Immature natural killer cell (primary cell): ENCODE results near the gene PDCD4. TPM values are rescaled to one million over a fixed set of nuclear protein-coding genes. Genes with fewer than 3 reads are reported as not detected.

ENCODE experiments used
- DNase-seq, 3 donors: peaks; one replicate each; pipeline ENCODE4 v3.0.0; 2022; ENCODE audit warnings: mixed read lengths in 1 of 3
- H3K27ac Mint-ChIP-seq, 6 donors: one replicate each; pipeline ENCODE4 v1.8.0; 2020; ENCODE audit warnings: mixed read lengths in 6 of 6, mild to moderate bottlenecking in 5 of 6, inconsistent platforms in 4 of 6, moderate library complexity in 3 of 6
- H3K27me3 Mint-ChIP-seq, 3 donors: one replicate each; pipeline ENCODE4 v1.8.0; 2020 to 2021; ENCODE audit warnings: low read depth in 3 of 3, mild to moderate bottlenecking in 3 of 3, mixed read lengths in 3 of 3, moderate library complexity in 3 of 3, inconsistent platforms in 1 of 3
- H3K36me3 Mint-ChIP-seq, 3 donors: one replicate each; pipeline ENCODE4 v1.8.0; 2020; ENCODE audit warnings: mixed read lengths in 3 of 3, inconsistent platforms in 2 of 3, mild to moderate bottlenecking in 2 of 3
- H3K4me1 Mint-ChIP-seq, 2 donors: one replicate each; pipeline ENCODE4 v1.8.0; 2020; ENCODE audit warnings: inconsistent platforms in 2 of 2, mild to moderate bottlenecking in 2 of 2, mixed read lengths in 2 of 2, moderate library complexity in 1 of 2
- H3K4me3 Mint-ChIP-seq, 5 donors: one replicate each; pipeline ENCODE4 v1.8.0; 2020; ENCODE audit warnings: mild to moderate bottlenecking in 5 of 5, mixed read lengths in 5 of 5, inconsistent platforms in 3 of 5, moderate library complexity in 3 of 5
- H3K9me3 Mint-ChIP-seq, 6 donors: one replicate each; pipeline ENCODE4 v1.8.0; 2020; ENCODE audit warnings: mild to moderate bottlenecking in 6 of 6, mixed read lengths in 6 of 6, inconsistent platforms in 4 of 6, moderate library complexity in 3 of 6
- polyA plus RNA-seq, 3 donors: library from polyadenylated mRNA; unstranded; fragments of 300-500 nt; fragmentation: Illumina TruSeq; gene quantifications; one replicate each; pipeline ENCODE4 v1.2.3, GENCODE V29; 2021

PDCD4 gene
- 100 to 1,000 TPM; 212 to 318 (median 231) TPM for polyA plus RNA-seq

GRCh38 chr10:110871298-110872084 lies at the start of gene PDCD4:
Gene PDCD4, plus strand, starts transcription at chr10:110871928. Its CDS starts 4,100 bp downstream, at chr10:110876028.
- Mint-ChIP-seq H3K4me1 (peaks cover 73 to 92% of the 10 kb centered on the region in 2 donors), H3K36me3 (peaks cover 0 to 5% (median 2%) of the 10 kb centered on the region in 3 donors), H3K27ac (peak within 1 kb of the TSS; percentile 96 to 100 (median 99)), H3K4me3 (peak within 1 kb of the TSS; percentile 96 to 100 (median 98)), H3K9me3 (no peaks in the 10 kb centered on the region), H3K27me3 (peaks cover 16 to 27% (median 20%) of the 10 kb centered on the region in 3 donors)
- DNase-seq = peak; percentile 94

DNA sequence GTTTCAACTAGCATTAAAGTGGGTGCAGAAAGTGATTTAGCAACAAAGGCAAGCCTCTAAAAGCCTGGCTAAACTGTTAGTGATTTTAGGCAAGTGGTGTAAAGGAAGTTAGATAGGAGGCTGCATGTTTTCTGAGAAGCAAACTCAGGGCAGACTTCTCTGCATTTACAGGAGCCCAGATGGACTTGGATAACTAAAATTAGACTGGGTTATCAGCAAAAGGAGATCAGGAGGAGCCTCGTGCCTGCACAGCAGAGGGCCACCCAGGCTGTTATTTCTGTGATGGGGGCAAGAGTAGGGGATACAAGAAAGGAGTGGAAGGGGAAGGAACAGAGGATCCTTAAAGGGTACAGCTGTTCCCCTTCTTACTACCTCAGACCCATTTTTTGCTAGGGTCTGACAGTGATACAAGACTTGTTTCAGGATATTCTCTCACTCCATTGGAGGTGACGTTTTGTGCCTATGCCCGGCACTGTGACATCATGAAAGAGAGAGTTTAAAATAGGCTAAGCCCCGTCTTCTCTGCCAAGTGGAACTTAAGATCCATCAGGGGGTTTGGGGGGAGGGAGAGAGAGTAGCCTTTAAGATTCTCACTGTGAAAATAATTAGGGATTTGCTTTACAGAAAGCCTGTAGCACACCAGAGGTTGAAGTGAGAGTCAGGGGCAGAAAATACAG lies 49.6 kb upstream of the PDCD4 start:
- Mint-ChIP-seq H3K9me3 (no peaks in the 10 kb centered on the region), H3K36me3 (no peaks in the 10 kb centered on the region), H3K27me3 (peaks cover 0 to 3% (median 0%) of the 10 kb centered on the region in 3 donors), H3K4me3 (no peak overlapping the region), H3K4me1 (peaks cover 0 to under 1% of the 10 kb centered on the region in 2 donors), H3K27ac (peak overlapping the region in 1 of 6 donors; percentile 4)
- no peak for DNase-seq

- DNase-seq = no peak
- Mint-ChIP-seq H3K9me3 (no peaks in the 10 kb centered on the region), H3K27ac (no peak overlapping the region), H3K4me1 (no peaks in the 10 kb centered on the region), H3K4me3 (no peak overlapping the region), H3K27me3 (peaks cover 0 to 3% (median 3%) of the 10 kb centered on the region in 3 donors), H3K36me3 (no peaks in the 10 kb centered on the region)
Observed at GRCh38 chr10:110822712-110823311, 48.9 kb upstream of the PDCD4 start.

- peaks cover 0 to 3% (median 3%) of the 10 kb centered on the region in 3 donors for H3K27me3 Mint-ChIP-seq
- H3K27ac Mint-ChIP-seq = no peak overlapping the region
Observed at GRCh38 chr10:110824152-110824441, 47.6 kb upstream of the PDCD4 start.

DNA sequence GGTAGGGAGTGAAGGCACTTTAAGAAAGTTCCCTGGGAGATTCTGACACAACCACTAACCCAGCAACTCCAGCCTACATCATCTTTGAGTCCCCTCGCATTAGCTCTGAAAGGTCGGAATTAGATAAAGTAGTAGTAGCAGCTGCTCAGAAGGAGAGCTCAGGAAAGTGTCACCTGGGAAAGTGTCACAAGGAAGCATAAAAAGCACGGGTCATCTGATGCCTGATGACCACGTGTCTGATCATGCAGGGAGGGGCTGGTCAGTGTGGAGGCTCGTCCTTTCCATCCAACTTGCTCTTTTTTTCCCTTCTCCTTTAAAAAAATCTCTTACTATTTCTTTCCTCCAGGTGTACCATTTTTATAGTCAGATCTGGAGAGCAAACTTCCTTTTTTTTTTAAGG lies 47.1 kb upstream of the PDCD4 start:
- no peak for DNase-seq
- no peaks in the 10 kb centered on the region for H3K36me3 Mint-ChIP-seq
- no peak overlapping the region for H3K4me3 Mint-ChIP-seq
- no peaks in the 10 kb centered on the region for H3K4me1 Mint-ChIP-seq
- H3K9me3 Mint-ChIP-seq = no peaks in the 10 kb centered on the region
- H3K27me3 Mint-ChIP-seq = peaks cover 0 to 3% (median 3%) of the 10 kb centered on the region in 3 donors
- H3K27ac Mint-ChIP-seq = peak overlapping the region in 1 of 6 donors; percentile 45

More at GRCh38 chr10:110824152-110824441, 47.6 kb upstream of the PDCD4 start:
- Mint-ChIP-seq H3K4me1 (no peaks in the 10 kb centered on the region), H3K9me3 (no peaks in the 10 kb centered on the region), H3K4me3 (no peak overlapping the region), H3K36me3 (no peaks in the 10 kb centered on the region)
- DNase-seq = no peak

- Mint-ChIP-seq H3K4me1 (no peaks in the 10 kb centered on the region), H3K4me3 (no peak overlapping the region), H3K27me3 (peaks cover 0 to 7% (median 3%) of the 10 kb centered on the region in 3 donors), H3K27ac (no peak overlapping the region), H3K36me3 (no peaks in the 10 kb centered on the region), H3K9me3 (no peaks in the 10 kb centered on the region)
- DNase-seq = no peak
Observed at GRCh38 chr10:110825508-110825907, 46.2 kb upstream of the PDCD4 start.

- H3K4me3 Mint-ChIP-seq = no peak overlapping the region
- no peaks in the 10 kb centered on the region for H3K36me3 Mint-ChIP-seq
- H3K9me3 Mint-ChIP-seq = no peaks in the 10 kb centered on the region
- no peaks in the 10 kb centered on the region for H3K4me1 Mint-ChIP-seq
- no peak overlapping the region for H3K27ac Mint-ChIP-seq
- peaks cover 0 to 7% (median 3%) of the 10 kb centered on the region in 3 donors for H3K27me3 Mint-ChIP-seq
- no peak for DNase-seq
Observed at GRCh38 chr10:110827410-110827809, 44.3 kb upstream of the PDCD4 start.

GRCh38 chr10:110827875-110828274 lies 43.9 kb upstream of the PDCD4 start:
- H3K4me3 Mint-ChIP-seq = no peak overlapping the region
- peaks cover 0 to 7% (median 3%) of the 10 kb centered on the region in 3 donors for H3K27me3 Mint-ChIP-seq
- DNase-seq = no peak
- no peaks in the 10 kb centered on the region for H3K36me3 Mint-ChIP-seq
- no peak overlapping the region for H3K27ac Mint-ChIP-seq
- H3K9me3 Mint-ChIP-seq = no peaks in the 10 kb centered on the region
- H3K4me1 Mint-ChIP-seq = no peaks in the 10 kb centered on the region

DNA sequence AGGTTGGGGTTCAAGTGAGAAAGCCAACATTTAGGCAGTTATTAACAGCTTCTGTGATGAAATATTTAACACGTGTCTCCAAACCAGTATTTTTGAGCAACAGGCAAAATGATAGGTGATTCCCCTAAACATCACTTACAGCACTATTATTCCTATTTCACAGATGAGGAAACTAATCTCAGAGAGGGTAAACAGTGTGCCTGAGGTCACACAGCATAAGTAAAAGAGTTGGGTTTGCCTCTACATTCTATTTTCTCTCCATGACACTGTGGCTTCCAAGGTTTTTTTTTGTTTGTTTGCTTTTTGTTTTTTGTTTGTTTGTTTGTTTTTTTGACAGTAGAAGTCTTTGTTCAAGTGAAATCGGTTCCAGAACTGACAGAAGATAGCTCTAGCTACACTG lies 43.2 kb upstream of the PDCD4 start:
- no peak for DNase-seq
- Mint-ChIP-seq H3K4me1 (no peaks in the 10 kb centered on the region), H3K36me3 (no peaks in the 10 kb centered on the region), H3K27me3 (peaks cover 0 to 7% (median 3%) of the 10 kb centered on the region in 3 donors), H3K27ac (no peak overlapping the region), H3K4me3 (no peak overlapping the region), H3K9me3 (no peaks in the 10 kb centered on the region)

- Mint-ChIP-seq H3K9me3 (no peaks in the 10 kb centered on the region), H3K36me3 (no peaks in the 10 kb centered on the region), H3K4me1 (peaks cover 4% of the 10 kb centered on the region in 2 donors), H3K4me3 (no peak overlapping the region), H3K27ac (no peak overlapping the region), H3K27me3 (peaks cover 0 to 7% (median 5%) of the 10 kb centered on the region in 3 donors)
- DNase-seq = no peak
Observed at GRCh38 chr10:110829721-110830410, 41.9 kb upstream of the PDCD4 start.

GRCh38 chr10:110833234-110833940 lies 38.3 kb upstream of the PDCD4 start:
- peaks cover 2 to 4% (median 2%) of the 10 kb centered on the region in 3 donors for H3K27me3 Mint-ChIP-seq
- H3K27ac Mint-ChIP-seq = no peak overlapping the region
- no peak overlapping the region for H3K4me3 Mint-ChIP-seq
- H3K9me3 Mint-ChIP-seq = no peaks in the 10 kb centered on the region
- DNase-seq = no peak
- H3K4me1 Mint-ChIP-seq = peaks cover 5 to 6% of the 10 kb centered on the region in 2 donors
- no peaks in the 10 kb centered on the region for H3K36me3 Mint-ChIP-seq

GRCh38 chr10:110833941-110834628 lies 37.6 kb upstream of the PDCD4 start:
- no peaks in the 10 kb centered on the region for H3K9me3 Mint-ChIP-seq
- H3K27ac Mint-ChIP-seq = peak overlapping the region in 1 of 6 donors; percentile 43
- H3K4me3 Mint-ChIP-seq = no peak overlapping the region
- H3K4me1 Mint-ChIP-seq = peaks cover 5 to 6% of the 10 kb centered on the region in 2 donors
- DNase-seq = no peak
- peaks cover 2 to 4% (median 3%) of the 10 kb centered on the region in 3 donors for H3K27me3 Mint-ChIP-seq
- no peaks in the 10 kb centered on the region for H3K36me3 Mint-ChIP-seq
